GM19463 (cell line): ENCODE results near the gene CDH13.

Experiments
- ATAC-seq: cut with Tn5 transposase; IDR thresholded peaks from one replicate; pipeline ENCODE4 v1.9.1; 2021; ENCODE audit warnings: mild to moderate bottlenecking, moderate library complexity; ENCODE audit not compliant: unreplicated experiment

CDH13 gene

GRCh38 chr16:83579027-83579426 is 952.3 kb downstream of the CDH13 start:
- no peak for ATAC-seq

- ATAC-seq: no peak
Measured at GRCh38 chr16:83579436-83579835, 952.7 kb downstream of the CDH13 start.

DNA sequence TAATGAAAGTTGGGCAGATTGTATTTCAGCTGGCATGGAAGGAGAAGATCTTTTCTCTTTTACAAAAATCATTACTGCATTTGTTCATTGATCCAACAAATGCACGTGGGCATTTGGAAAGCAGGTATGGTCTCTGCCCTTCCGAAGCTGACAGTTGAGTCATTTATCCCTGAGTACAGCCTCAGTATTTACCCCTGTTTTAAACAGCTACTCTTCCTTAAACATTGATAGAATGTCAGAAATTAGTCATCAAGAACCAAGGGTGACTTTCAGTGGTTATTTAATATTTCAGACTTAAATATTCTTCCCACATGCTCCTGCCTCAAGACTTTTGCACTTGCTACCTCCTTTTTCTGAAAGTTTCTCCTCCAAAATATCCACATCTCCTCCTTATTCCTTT is 954.3 kb downstream of the CDH13 start:
- ATAC-seq: peak; percentile 87

DNA sequence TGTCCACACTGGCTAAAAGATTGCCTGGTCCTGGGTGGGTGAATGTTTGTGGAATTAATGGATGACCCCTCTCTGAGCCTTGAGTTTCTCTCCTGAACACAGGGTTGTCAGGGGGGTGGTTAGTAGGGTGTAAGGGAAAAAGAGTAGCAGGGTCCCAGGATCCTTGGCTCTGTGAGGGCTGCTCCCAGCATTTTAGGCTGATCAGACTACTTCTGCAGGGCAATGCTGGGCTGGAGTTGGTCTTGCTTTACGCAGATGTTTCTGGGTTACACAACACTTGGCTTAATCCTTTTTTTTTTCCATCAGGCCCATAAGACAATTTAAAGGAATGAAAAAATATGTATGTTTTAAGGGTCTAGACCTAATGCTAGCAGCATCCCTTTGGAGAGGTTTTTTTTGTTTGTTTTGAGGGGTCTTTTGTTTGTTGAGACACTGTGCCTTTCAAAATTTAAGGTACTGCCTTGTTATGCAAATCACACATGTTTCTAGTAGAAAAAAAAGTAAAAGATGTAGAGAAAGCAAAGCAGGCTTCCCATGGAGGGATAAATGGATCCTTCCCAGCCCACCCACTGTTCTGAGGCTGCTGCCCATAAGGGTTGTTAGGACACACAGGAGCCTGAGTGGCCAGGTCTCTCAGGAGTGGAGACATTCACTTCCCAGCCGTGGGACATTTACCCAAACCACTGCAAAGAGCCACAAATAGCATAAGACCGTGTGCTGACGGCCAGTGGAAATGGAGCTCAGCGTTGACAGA is 955.4 kb downstream of the CDH13 start:
- no peak for ATAC-seq

DNA sequence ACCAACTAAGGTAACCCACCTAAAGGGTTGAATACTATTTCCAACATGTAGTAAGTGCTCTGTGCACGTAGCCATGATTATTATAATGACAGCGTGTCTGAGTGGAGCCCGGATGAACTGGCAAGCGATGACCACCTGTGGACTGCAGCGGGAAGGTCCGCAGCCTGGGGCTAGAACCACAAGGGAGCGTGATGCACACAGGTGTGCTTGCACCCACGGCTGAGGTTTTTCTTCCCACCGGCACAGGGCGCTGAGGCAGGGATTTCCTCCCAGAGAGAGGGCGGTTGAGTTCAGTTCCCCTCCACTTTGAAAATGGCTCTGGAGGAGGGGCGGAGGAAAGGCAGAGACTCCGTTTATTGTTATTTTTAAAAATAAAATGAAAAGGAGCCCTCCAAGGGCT is 959.3 kb downstream of the CDH13 start:
- no peak for ATAC-seq

DNA sequence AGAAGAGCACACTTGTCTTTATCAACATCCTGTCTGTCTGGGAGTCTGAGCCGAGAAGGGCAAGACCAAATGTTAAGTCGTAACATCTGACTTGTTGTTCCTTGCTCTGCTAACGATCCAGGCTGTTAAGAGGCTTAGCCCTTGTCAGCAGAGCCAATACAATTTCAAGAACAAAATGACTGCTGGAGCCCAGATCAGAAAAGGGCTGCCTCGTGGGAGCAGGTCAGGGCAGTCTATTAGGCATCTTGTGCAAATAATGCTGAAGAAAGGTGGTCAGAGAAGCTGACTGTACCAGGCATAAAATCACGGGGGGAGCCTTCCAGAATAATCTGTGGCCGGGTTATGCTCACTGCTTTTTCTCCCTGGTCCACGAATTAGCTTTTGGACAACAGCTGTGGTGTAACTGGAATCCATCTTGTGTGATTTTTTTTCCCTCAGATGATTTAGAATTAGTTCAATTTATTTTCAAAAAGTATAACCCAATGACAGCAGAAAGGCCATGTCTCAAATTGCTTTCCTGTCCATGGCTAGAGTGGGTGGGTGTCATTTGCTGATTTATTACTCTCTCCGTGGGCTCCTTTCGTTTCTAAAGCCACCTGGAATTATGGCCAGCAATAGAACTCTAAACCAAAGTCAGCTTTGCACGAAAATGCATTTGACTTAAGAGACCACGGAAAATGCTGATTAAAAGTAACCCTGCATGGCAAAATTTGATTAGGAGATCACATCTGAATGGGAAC is 959.9 kb downstream of the CDH13 start:
- ATAC-seq: no peak

- ATAC-seq: no peak
Measured at GRCh38 chr16:83587201-83587600, 960.4 kb downstream of the CDH13 start.

- no peak for ATAC-seq
Measured at GRCh38 chr16:83588070-83588469, 961.3 kb downstream of the CDH13 start.

DNA sequence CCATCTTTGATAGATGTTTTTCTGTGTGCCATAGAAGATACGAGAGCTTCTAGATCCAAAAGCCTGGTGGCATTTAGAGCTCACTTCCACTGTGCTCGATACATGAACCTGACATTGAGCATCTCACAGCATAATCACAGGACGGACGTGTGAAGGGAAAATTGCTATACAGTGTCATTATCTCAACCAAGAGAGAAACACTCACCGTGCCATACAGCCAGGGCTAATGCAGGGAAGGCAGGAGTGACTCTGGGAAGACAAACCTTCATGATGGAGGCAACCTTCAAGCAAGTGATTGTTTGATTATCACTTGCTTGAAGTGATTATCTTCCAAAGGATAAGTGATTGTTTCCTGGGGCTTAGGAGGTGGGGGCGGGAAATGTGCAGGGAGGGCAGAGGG is 962.8 kb downstream of the CDH13 start:
- ATAC-seq: no peak

- no peak for ATAC-seq
Measured at GRCh38 chr16:83592778-83593177, 966.0 kb downstream of the CDH13 start.

DNA sequence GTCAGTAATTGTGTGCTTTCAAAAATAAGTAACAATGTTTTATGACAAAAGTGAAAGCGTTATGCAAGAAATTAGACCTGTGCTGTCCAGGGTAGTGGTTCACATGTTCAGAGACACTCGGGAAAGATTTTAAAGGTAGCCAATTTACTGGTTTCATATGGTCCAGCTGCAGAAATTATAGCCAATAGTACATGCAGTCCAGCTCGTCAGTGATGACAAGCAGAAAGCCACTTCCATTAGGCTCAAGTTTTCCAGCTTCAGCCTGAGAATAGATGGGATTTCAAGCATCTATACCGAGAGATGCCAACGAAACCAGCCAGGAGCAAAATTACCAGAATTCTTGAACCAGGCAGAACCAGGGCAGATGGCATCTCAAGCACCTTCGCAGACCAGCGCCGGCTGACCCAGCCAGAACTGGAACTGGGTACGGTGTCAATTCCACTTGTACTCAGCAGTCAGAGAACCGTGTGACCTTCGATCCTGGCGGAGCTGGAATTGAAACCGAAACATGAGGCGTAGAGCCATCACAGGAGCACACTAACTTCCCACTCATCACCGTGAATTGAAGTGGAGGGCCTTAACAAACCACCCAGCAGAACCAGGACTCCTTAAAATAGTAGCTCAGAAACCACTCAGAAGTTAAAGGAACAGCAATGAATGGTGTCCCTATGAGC is 973.2 kb downstream of the CDH13 start:
- ATAC-seq: no peak

DNA sequence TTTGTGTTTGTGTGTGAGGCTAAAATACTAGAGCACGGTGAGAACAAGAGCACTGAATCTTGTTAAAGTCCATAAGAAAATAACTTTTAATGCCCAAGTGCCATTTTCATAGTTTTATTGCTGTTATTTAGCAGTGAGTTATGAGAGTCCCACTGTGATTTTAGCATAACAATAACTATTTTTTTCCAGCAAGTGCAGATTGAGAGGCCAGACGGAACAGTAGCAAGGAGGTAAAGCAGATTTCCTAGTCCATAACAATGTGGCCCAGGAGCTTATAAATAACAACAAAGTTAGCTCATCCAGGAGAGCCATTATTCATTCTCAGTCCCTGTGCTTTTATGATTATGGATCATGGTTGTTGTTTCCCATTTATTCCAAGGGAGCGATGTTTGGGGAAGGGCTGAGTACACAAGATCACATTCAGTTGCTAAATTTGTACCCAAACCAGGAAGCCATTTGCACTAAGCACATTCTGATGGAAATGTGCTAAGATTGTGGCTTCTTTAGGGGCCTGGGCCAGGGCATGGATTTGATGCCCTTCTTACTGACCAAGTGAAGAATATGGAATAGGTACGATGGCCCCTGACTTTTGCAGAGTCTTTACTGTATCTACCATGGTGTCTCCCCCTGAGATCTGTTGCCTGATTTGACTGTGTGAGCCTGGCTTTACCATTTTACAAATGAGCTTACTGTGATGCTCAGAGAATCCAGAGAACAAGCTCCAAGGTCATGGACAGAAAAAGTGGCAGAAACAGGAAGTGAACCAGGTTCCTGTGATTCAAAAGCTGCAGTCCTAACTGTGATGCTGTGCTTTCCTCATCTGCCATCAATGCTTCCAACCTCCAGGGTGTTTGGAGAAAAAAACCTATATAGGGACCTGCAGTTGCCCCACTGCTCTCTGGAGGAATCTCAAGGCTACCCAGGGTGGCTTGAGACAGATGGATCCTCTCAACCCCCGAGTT is 976.3 kb downstream of the CDH13 start:
- no peak for ATAC-seq

- ATAC-seq: no peak
Measured at GRCh38 chr16:83603723-83604570, 977.2 kb downstream of the CDH13 start.

- ATAC-seq: no peak
Measured at GRCh38 chr16:83606486-83607030, 979.8 kb downstream of the CDH13 start.

DNA sequence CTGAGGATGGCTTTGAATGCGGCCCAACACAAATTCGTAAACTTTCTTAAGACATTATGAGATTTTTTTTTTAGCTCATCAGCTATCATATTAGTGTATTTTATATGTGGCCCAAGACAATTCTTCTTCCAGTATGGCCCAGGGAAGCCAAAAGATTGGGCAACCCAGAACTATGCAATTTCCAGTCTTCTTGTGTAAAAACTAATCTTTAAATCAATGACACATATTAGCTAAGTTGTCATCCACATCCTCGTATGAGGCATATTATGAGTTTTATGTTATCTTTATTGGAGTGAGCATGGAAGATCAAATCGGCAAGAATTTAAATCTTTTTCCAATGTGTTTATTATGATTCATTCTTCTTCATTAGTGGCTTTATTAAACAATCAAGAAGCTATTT is 982.4 kb downstream of the CDH13 start:
- no peak for ATAC-seq

GRCh38 chr16:83615141-83615952 is 988.6 kb downstream of the CDH13 start:
- ATAC-seq: no peak

DNA sequence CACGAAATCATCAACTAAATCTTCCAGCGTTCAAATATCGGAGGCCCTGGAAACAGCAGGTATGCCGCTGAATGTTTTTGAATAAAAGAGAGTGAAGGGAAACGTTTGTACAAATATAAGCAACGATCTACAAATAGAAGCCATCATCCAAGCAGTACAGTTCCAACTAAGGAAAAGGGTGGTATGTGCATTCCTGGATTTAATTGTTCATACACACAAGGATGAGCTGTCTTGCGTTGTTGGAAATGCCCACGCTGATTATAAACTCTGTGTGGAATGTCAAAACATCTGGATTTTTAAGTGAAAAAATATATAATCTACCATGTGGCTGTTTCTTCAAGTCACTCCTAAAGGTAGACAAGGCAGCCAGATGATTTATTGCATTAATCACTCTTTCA is 989.2 kb downstream of the CDH13 start:
- no peak for ATAC-seq

DNA sequence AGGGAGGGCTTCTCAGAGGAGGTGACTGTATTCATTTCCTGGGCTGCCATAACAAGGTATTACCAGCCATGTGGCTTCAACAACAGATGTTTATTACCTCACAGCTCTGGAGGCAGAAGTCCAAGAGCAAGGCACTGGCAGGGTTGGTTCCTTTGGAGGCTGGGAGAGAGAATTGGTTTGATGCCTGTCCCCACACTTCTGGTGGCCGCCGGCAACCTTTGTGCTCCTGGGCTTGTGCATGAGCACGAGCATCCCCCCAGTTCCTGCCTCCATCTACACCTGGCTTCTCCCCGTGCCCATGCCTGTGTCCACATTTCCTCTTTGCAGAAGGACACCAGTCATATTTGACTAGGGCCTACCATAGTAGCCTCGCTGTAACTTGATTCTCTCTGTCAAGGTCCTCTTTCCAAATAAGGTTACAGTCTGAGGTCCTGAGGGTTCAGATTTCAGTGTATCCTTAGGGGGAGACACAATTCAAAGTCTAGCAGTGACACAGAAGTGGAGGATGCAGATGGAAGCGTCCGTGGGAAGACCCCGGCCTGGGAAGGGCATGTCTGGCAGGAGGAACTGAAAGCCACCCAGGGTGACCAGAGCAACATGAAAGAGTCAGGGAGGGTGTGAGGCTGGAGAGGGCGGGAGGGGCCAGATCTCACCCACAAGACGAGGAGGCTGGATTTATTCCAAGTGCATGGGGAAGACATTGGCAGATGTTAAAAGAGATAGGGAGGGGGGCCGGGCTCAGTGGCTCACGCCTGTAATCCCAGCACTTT is 992.8 kb downstream of the CDH13 start:
- no peak for ATAC-seq
